MM.1S (cell line): ENCODE results near the gene RASGRP2.

Experiments
- DNase-seq: peaks from one replicate; pipeline ENCODE4 v3.0.0-alpha.2; 2015
- H2AFZ ChIP-seq: fragments of 300-600 bp; sonication (generic); 2 replicates; pipeline ENCODE4 v1.6.0; 2016; ENCODE audit warnings: antibody characterized with exemption, low read length
- H3F3A ChIP-seq: fragments of 300-600 bp; sonication (generic); 2 replicates; pipeline ENCODE4 v1.6.1; 2016; ENCODE audit warnings: mild to moderate bottlenecking, antibody characterized with exemption, low read length, moderate library complexity, mixed read lengths; ENCODE audit not compliant: insufficient read depth
- H3K27ac ChIP-seq: fragments of 300-600 bp; sonication (generic); 2 replicates; pipeline ENCODE4 v1.5.1; 2016; ENCODE audit warnings: mild to moderate bottlenecking, low read length
- H3K27me3 ChIP-seq: fragments of 300-600 bp; sonication (generic); replicated peaks from 2 replicates; pipeline ENCODE4 v1.6.0; 2016; ENCODE audit warnings: low read length; ENCODE audit not compliant: insufficient read depth
- H3K36me3 ChIP-seq: fragments of 300-600 bp; sonication (generic); replicated peaks from 2 replicates; pipeline ENCODE4 v1.6.1; 2016; ENCODE audit warnings: mild to moderate bottlenecking, low read length, mixed read lengths; ENCODE audit not compliant: insufficient read depth
- H3K4me1 ChIP-seq: fragments of 300-600 bp; sonication (generic); 2 replicates; pipeline ENCODE4 v1.6.1; 2016; ENCODE audit warnings: low read length, mixed read lengths
- H3K4me2 ChIP-seq: fragments of 300-600 bp; sonication (generic); 2 replicates; pipeline ENCODE4 v1.6.0; 2016; ENCODE audit warnings: low read depth, low read length
- H3K4me3 ChIP-seq: fragments of 300-600 bp; sonication (generic); 2 replicates; pipeline ENCODE4 v1.5.1; 2016; ENCODE audit warnings: low read length, mixed read lengths
- H3K79me2 ChIP-seq: fragments of 300-600 bp; sonication (generic); 2 replicates; pipeline ENCODE4 v1.6.1; 2016; ENCODE audit warnings: mixed run types, low read length, mixed read lengths
- H3K9ac ChIP-seq: fragments of 300-600 bp; sonication (generic); 2 replicates; pipeline ENCODE4 v1.6.1; 2016; ENCODE audit warnings: low read length, mixed read lengths
- H3K9me2 ChIP-seq: fragments of 300-600 bp; sonication (generic); replicated peaks from 2 replicates; pipeline ENCODE4 v1.6.1; 2016; ENCODE audit warnings: mild to moderate bottlenecking, low read length, mixed read lengths; ENCODE audit not compliant: insufficient read depth
- H3K9me3 ChIP-seq: fragments of 300-600 bp; sonication (generic); replicated peaks from 2 replicates; pipeline ENCODE4 v1.6.1; 2016; ENCODE audit warnings: mild to moderate bottlenecking, low read length, mixed read lengths; ENCODE audit not compliant: insufficient read depth
- H4K20me1 ChIP-seq: fragments of 300-600 bp; sonication (generic); 2 replicates; pipeline ENCODE4 v1.6.1; 2016; ENCODE audit warnings: mild to moderate bottlenecking, low read length, moderate library complexity, mixed read lengths; ENCODE audit not compliant: insufficient read depth
- EZH2 ChIP-seq: fragments of 300-600 bp; sonication (generic); optimal IDR thresholded peaks from 2 replicates; pipeline ENCODE3; 2017; ENCODE audit warnings: low read depth, mild to moderate bottlenecking, antibody characterized with exemption, low read length, mixed read lengths
- EZH2phosphoT487 ChIP-seq: fragments of 300-600 bp; sonication (generic); IDR thresholded peaks from 2 replicates; pipeline ENCODE4 v1.6.1; 2018; ENCODE audit warnings: antibody characterized with exemption, low read length
- TF ChIP-seq, protein P1 (sequence below): fragments of 300-600 bp; sonication (generic); IDR thresholded peaks from 2 replicates; pipeline ENCODE4 v1.5.1; 2016; ENCODE audit warnings: antibody characterized with exemption, low read length, mixed read lengths

The RASGRP2 gene

DNA sequence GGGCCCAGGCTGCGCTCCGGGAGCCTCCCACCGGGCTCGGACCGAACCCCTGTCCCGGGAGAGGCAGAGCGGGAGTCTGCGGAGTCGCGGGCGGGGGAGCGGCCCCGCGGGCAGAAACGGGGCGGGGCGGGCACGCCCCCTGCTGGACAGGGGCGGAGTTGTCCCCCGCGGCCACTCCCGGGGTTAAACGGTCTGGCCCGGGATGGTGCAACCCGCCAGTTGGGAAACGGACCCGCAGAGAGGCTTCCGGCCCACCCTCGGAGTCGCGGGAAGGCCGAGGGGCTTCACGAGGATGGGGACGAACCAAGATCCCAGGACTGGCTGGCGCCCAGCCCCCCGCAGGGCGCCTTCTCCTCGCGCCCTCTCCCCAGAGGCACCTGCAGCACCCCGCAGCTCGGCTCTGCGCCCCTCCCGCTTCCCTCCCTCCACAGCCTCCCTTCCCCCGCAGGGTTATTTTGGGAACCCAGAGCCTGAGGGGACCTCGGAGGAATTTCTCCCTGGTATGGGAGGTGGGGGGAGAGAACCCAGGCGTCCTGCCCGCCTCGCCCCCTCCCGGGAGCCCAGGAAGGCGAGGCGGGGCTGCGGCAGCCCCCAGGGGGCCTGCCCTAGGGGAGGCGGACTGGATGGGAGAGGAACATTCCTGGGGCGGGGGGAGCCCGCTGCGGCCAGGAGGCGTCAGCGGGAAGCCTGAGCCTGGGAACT is 902 bp downstream of the RASGRP2 start:
- H3K9me2 ChIP-seq, result no peaks in the 10 kb centered on the region
- peak overlapping the region; percentile 91 for H3K4me2 ChIP-seq
- peak overlapping the region; percentile 70 for H2AFZ ChIP-seq
- peak overlapping the region; percentile 63 for H3K4me3 ChIP-seq
- H3F3A ChIP-seq, result peaks cover 4% of the 10 kb centered on the region; the same call in 1 of the 2 replicates
- DNase-seq, result peak; percentile 54
- peaks cover 16% of the 10 kb centered on the region for H3K4me1 ChIP-seq
- H3K9ac ChIP-seq, result peak overlapping the region; percentile 19; the same call in 1 of the 2 replicates
- H3K27me3 ChIP-seq, result peaks cover 93% of the 10 kb centered on the region
- 0 out of 2 replicates have a peak, but pooled peaks cover 5% of the 10 kb centered on the region for H4K20me1 ChIP-seq
- no peaks in the 10 kb centered on the region for H3K9me3 ChIP-seq
- no peaks in the 10 kb centered on the region for H3K79me2 ChIP-seq
- no peak overlapping the region for H3K27ac ChIP-seq
- TF ChIP-seq EZH2phosphoT487, result no peak
- TF ChIP-seq, protein P1, sequence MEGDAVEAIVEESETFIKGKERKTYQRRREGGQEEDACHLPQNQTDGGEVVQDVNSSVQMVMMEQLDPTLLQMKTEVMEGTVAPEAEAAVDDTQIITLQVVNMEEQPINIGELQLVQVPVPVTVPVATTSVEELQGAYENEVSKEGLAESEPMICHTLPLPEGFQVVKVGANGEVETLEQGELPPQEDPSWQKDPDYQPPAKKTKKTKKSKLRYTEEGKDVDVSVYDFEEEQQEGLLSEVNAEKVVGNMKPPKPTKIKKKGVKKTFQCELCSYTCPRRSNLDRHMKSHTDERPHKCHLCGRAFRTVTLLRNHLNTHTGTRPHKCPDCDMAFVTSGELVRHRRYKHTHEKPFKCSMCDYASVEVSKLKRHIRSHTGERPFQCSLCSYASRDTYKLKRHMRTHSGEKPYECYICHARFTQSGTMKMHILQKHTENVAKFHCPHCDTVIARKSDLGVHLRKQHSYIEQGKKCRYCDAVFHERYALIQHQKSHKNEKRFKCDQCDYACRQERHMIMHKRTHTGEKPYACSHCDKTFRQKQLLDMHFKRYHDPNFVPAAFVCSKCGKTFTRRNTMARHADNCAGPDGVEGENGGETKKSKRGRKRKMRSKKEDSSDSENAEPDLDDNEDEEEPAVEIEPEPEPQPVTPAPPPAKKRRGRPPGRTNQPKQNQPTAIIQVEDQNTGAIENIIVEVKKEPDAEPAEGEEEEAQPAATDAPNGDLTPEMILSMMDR, result peak; percentile 80
- no peaks in the 10 kb centered on the region for H3K36me3 ChIP-seq

DNA sequence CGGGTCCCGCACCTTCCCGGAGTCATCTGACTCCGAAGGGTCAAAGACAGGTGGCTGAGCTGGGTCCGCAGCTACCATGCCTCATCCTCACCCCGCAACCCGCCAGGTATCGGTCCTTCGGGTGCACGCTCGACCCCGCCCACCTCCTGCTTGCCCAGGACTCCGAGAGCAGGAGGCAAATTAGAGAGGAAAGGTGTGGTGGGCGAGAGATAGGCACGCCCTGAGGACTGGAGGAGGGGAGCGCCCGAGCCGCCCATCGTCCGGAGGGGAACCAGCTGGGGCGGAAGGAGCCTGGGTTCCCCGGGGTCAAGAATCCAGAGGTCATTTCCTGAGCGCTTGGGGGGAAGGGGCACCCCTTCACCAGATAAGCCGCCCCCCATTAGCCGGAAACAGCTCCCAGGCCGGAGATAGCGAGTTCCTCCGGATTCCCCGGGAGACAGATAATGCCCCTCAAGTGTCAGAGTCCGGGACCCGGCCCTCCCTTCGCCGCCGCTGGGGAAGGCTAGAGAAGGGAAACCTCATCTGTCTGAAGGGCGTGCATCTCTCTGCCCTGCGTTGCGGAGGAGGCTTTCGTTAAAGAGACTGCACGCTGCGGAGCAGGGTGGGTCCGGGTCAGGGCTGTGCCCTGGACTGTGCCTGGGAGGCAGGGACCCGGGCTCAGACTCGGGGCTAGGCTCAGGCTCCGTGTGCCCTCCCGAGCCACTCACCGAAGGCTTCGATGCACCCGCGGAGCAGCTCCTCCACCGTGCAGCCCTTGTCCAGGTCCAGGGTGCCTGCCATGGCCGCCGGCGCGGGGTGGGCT is 1.7 kb downstream of the RASGRP2 start:
- H2AFZ ChIP-seq, result peak overlapping the region; percentile 70; the same call in 1 of the 2 replicates
- peaks cover 93% of the 10 kb centered on the region for H3K27me3 ChIP-seq
- H3K4me3 ChIP-seq, result peak overlapping the region; percentile 63

DNA sequence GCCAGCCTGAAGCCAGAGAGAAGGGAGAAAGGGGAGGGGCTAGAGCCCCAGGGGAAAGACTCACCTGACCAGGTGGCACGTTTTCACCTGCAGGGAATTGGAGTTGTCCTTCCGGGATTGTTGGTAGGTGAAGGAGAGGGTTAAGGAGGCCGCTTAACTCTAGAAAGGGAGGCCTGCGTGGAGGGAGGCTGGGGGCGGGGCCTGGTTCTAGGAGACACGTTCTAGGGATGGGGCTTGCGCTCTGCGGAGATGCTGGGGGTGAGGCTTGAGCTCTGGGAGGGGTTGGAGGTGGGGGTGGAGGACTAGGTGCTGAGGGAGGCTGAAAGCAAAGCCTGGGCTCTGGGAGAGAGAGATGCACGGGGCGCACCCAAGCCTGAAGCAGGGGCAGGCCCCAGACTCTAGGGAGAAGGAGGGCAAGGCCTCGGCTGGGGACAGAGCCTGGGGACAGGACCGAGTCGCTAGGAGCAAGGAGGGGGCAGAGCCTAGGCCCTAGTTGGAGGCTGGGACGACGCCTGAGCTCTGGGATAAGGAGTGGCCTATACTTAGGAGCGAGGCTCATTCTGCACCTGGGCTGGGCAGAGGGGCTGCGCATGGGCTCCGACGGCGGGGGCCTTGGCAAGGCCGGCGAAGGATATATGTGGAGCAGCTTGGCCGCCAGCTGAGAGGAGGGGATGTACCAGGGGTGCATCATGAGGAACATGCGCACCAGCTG is 2.4 kb downstream of the RASGRP2 start:
- H3K9me3 ChIP-seq, result no peaks in the 10 kb centered on the region
- peaks cover 16% of the 10 kb centered on the region for H3K4me1 ChIP-seq
- H3K9me2 ChIP-seq, result no peaks in the 10 kb centered on the region
- peaks cover 93% of the 10 kb centered on the region for H3K27me3 ChIP-seq
- H2AFZ ChIP-seq, result no peak overlapping the region
- H3K4me3 ChIP-seq, result no peak overlapping the region
- 0 out of 2 replicates have a peak, but pooled peaks cover 5% of the 10 kb centered on the region for H4K20me1 ChIP-seq
- H3K79me2 ChIP-seq, result no peaks in the 10 kb centered on the region
- H3K27ac ChIP-seq, result no peak overlapping the region
- H3K4me2 ChIP-seq, result peak overlapping the region; percentile 91; the same call in 1 of the 2 replicates
- H3K36me3 ChIP-seq, result no peaks in the 10 kb centered on the region
- no peak overlapping the region for H3K9ac ChIP-seq
- no peak for DNase-seq
- TF ChIP-seq, protein P1, result no peak
- no peak for TF ChIP-seq EZH2
- no peak for TF ChIP-seq EZH2phosphoT487
- peaks cover 4% of the 10 kb centered on the region; the same call in 1 of the 2 replicates for H3F3A ChIP-seq

More for the DNA sequence above, 1.7 kb downstream of the RASGRP2 start:
- no peak for TF ChIP-seq EZH2
- TF ChIP-seq EZH2phosphoT487, result no peak
- TF ChIP-seq, protein P1, result no peak
- no peaks in the 10 kb centered on the region for H3K79me2 ChIP-seq
- H3K9me3 ChIP-seq, result no peaks in the 10 kb centered on the region
- H4K20me1 ChIP-seq, result 0 out of 2 replicates have a peak, but pooled peaks cover 5% of the 10 kb centered on the region
- no peak overlapping the region for H3K27ac ChIP-seq
- peak overlapping the region; percentile 91 for H3K4me2 ChIP-seq
- H3K36me3 ChIP-seq, result no peaks in the 10 kb centered on the region
- DNase-seq, result no peak
- no peaks in the 10 kb centered on the region for H3K9me2 ChIP-seq
- peaks cover 16% of the 10 kb centered on the region for H3K4me1 ChIP-seq
- H3K9ac ChIP-seq, result peak overlapping the region; percentile 19; the same call in 1 of the 2 replicates
- H3F3A ChIP-seq, result peaks cover 4% of the 10 kb centered on the region; the same call in 1 of the 2 replicates
